ENCODE data around the gene UTP14C. TPM values are rescaled to one million over a fixed set of nuclear protein-coding genes. Genes with fewer than 3 reads are reported as not detected.
"Not testable (repeated sequence)": the region's sequence is repeated elsewhere in the genome, so short reads cannot be mapped to it uniquely, and the experiment has no call there.

UTP14C gene
- total and polyA plus RNA-seq, 12 donors, result 1.4 to 21.4 (median 14.1) TPM

GRCh38 chr13:52051400-52051799, 26.9 kb downstream of the UTP14C start:
- H3K4me3 ChIP-seq, result no peak overlapping the region
- intact Hi-C loops (cut with DNase I), result no loop called here
- H3K9me3 ChIP-seq (replicated peaks in 1 of 3), result no peaks in the 10 kb centered on the region
- 60 to 73% (median 68%) methylated on average over 7 of the region's 7 CpGs for WGBS, 4 donors
- H3K27me3 ChIP-seq, result no peaks in the 10 kb centered on the region
- TF ChIP-seq, protein P1, sequence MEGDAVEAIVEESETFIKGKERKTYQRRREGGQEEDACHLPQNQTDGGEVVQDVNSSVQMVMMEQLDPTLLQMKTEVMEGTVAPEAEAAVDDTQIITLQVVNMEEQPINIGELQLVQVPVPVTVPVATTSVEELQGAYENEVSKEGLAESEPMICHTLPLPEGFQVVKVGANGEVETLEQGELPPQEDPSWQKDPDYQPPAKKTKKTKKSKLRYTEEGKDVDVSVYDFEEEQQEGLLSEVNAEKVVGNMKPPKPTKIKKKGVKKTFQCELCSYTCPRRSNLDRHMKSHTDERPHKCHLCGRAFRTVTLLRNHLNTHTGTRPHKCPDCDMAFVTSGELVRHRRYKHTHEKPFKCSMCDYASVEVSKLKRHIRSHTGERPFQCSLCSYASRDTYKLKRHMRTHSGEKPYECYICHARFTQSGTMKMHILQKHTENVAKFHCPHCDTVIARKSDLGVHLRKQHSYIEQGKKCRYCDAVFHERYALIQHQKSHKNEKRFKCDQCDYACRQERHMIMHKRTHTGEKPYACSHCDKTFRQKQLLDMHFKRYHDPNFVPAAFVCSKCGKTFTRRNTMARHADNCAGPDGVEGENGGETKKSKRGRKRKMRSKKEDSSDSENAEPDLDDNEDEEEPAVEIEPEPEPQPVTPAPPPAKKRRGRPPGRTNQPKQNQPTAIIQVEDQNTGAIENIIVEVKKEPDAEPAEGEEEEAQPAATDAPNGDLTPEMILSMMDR (IDR thresholded peaks at IDR 0.05), result no peak
- no peak for TF ChIP-seq POLR2A (IDR thresholded peaks at IDR 0.05)
- H3K27ac ChIP-seq, result no peak overlapping the region
- no peak for DNase-seq
- no peaks in the 10 kb centered on the region for H3K4me1 ChIP-seq (replicated peaks in 1 of 2)
- no peaks in the 10 kb centered on the region for H3K36me3 ChIP-seq (replicated peaks in 1 of 2)

GRCh38 chr13:52053460-52053859, 29.0 kb downstream of the UTP14C start:
- no peak for DNase-seq
- H3K27me3 ChIP-seq, result no peaks in the 10 kb centered on the region
- H3K9me3 ChIP-seq (replicated peaks in 1 of 3), result no peaks in the 10 kb centered on the region
- no peaks in the 10 kb centered on the region for H3K4me1 ChIP-seq (replicated peaks in 1 of 2)
- H3K27ac ChIP-seq, result no peak overlapping the region
- WGBS, 4 donors, result 51 to 56% (median 52%) methylated on average over 4 of the region's 4 CpGs
- no peaks in the 10 kb centered on the region for H3K36me3 ChIP-seq (replicated peaks in 1 of 2)
- no peak overlapping the region for H3K4me3 ChIP-seq
- intact Hi-C loops (cut with DNase I), result no loop called here
- TF ChIP-seq, protein P1 (IDR thresholded peaks at IDR 0.05), result no peak
- no peak for TF ChIP-seq POLR2A (IDR thresholded peaks at IDR 0.05)

DNA sequence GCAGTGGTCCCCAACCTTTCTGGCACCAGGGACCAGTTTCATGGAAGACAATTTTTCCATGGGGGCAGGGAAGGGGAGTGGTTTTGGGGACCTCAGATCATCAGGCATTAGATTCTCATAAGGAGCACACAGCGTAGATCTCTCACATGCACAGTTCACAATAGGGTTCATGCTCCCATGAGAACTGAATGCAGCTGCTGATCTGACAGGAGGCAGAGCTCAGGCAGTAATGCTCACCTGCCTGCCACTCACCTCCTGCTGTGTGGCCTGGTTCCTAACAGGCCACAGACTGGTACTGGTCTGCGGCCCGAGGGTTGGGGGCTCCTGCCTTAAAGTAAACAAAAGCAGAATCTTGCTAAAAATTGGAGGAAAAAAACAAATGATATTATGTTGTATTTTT, 36.6 kb downstream of the UTP14C start:
- H3K4me1 ChIP-seq (replicated peaks in 1 of 2); H3K36me3 ChIP-seq (replicated peaks in 1 of 2); DNase-seq; H3K4me3 ChIP-seq; intact Hi-C loops (cut with DNase I); H3K27ac ChIP-seq; H3K27me3 ChIP-seq; H3K9me3 ChIP-seq (replicated peaks in 1 of 3): not testable (repeated sequence)
- whole genome bisulfite sequencing, 4 donors, result 84 to 91% (median 85%) methylated on average over 2 to 3 of the region's 3 CpGs

GRCh38 chr13:52061587-52061986, 37.1 kb downstream of the UTP14C start:
- TF ChIP-seq POLR2A (IDR thresholded peaks at IDR 0.05), result no peak
- TF ChIP-seq, protein P1 (IDR thresholded peaks at IDR 0.05), result no peak
- H3K9me3 ChIP-seq (replicated peaks in 1 of 3), result peaks cover 0 to 7% (median 0%) of the 10 kb centered on the region in 3 donors
- H3K27me3 ChIP-seq, result no peaks in the 10 kb centered on the region
- WGBS, 4 donors, result 40 to 65% (median 55%) methylated on average over 3 of the region's 3 CpGs
- no peak overlapping the region for H3K4me3 ChIP-seq
- no peak for DNase-seq
- H3K36me3 ChIP-seq (replicated peaks in 1 of 2), result no peaks in the 10 kb centered on the region
- H3K4me1 ChIP-seq (replicated peaks in 1 of 2), result no peaks in the 10 kb centered on the region
- intact Hi-C loops (cut with DNase I), result no loop called here
- no peak overlapping the region for H3K27ac ChIP-seq

DNA sequence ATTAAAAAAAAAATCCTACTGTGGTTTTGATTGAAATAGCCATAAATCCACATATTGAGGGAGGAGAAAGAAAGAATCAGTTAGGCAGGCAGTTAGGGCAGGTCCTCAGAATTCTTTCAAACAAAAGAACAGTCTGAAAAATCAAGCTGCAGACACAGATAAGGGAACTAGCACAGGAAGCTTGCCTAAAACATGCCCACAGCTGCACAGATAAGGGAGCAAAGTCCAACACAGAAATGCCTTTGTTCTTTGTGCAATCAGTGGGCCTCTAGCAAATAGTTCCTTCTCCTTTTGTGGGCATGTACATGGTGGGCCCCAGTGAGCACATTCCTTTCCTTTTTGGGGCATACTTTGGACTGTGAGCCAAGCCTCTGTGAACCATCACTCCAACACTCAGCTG, 42.7 kb downstream of the UTP14C start:
- Histone ChIP-seq H3K4me1 (replicated peaks in 1 of 2) (no peaks in the 10 kb centered on the region), H3K4me3 (no peak overlapping the region), H3K27me3 (no peaks in the 10 kb centered on the region), H3K27ac (no peak overlapping the region), H3K9me3 (replicated peaks in 1 of 3) (peaks cover 0 to 7% (median 0%) of the 10 kb centered on the region in 3 donors), H3K36me3 (replicated peaks in 1 of 2) (no peaks in the 10 kb centered on the region)
- DNase-seq, result no peak
- intact Hi-C loops (cut with DNase I), result no loop called here
- TF ChIP-seq POLR2A (IDR thresholded peaks at IDR 0.05), result no peak
- TF ChIP-seq, protein P1 (IDR thresholded peaks at IDR 0.05), result no peak
